GM12864 (cell line): ENCODE results near the gene IFNGR2.
"Not testable (repeated sequence)": the region's sequence is repeated elsewhere in the genome, so short reads cannot be mapped to it uniquely, and the experiment has no call there.

Experiments
- DNase-seq: peaks from one replicate; pipeline ENCODE4 v3.0.0-alpha.2; 2011; ENCODE audit warnings: low read depth
- H3K4me3 ChIP-seq: 2 replicates; pipeline ENCODE4 v1.5.1; 2011; ENCODE audit warnings: mild to moderate bottlenecking, low read depth, low read length, control low read depth
- CTCF ChIP-seq: IDR thresholded peaks from 2 replicates; pipeline ENCODE4 v1.5.1; 2011; ENCODE audit warnings: low read depth, mild to moderate bottlenecking, moderate library complexity, low read length, control low read depth, inconsistent platforms; ENCODE audit errors: missing control alignments

The IFNGR2 gene

GRCh38 chr21:33434770-33435360, 31.7 kb downstream of the IFNGR2 start:
- TF ChIP-seq CTCF: no peak
- peak; percentile 92 for DNase-seq
- H3K4me3 ChIP-seq: no peak overlapping the region

DNA sequence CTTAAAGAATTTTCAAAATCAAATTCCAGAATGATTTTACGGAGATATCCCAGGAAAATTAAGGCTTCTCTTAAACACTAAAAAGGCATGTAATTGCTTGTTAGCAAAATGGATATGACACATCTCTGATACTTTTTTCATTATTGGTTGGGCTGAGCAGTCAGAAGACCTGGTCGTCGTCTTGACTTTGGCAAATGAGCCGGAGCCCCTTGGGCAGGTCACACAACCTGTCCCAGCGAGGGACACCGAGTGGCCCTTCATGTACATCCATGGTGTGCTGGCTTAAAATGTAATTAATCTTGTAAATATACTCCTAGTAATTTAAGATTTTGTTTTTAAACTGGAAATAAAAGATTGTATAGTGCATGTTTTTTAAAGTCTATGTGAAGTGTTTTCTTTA, 33.9 kb downstream of the IFNGR2 start:
- TF ChIP-seq CTCF: no peak
- H3K4me3 ChIP-seq: no peak overlapping the region
- no peak for DNase-seq

- no peak overlapping the region for H3K4me3 ChIP-seq
- no peak for TF ChIP-seq CTCF
- DNase-seq: peak; percentile 52
These were observed 38.6 kb downstream of the IFNGR2 start for GRCh38 chr21:33441489-33442477.

- no peak for TF ChIP-seq CTCF
- no peak for DNase-seq
These were observed 40.0 kb downstream of the IFNGR2 start for GRCh38 chr21:33443194-33443593.

DNA sequence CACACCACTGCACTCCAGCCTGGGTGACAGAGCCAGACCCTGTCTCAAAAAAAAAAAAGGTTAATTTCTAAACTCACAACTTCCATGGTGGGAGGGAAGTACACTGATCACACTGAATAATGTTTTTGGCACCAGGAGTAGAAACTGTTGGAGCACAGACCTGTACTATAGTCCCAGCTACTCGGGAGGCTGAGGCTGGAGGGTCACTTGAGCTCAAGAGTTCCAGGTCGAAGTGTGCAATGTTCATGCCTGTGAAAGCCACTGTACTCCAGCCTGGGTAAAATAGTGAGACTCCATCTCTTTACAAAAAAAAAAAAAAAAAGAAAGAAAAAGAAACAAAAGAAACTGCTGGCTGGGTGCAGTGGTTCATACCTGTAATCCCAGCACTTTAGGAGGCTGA, 41.3 kb downstream of the IFNGR2 start:
- H3K4me3 ChIP-seq: no peak overlapping the region
- DNase-seq: no peak
- no peak for TF ChIP-seq CTCF

More at GRCh38 chr21:33443194-33443593, 40.0 kb downstream of the IFNGR2 start:
- H3K4me3 ChIP-seq: no peak overlapping the region

DNA sequence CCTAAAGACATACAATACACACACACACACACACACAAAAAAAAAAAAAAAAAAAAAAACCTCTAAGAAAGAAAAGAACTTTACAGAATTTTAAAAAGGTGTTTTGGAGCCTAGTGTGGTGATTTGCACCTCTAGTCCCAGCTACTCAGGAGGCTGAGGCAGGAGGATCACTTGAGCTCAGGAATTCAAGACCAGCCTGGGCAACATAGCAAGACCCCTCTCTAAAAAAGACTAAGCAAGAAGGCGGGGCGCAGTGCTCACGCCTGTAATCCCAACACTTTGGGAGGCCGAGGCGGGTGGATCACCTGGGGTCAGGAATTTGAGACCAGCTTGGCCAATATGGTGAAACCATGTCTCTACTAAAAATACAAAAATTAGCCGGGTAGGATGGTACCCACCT, 43.4 kb downstream of the IFNGR2 start:
- H3K4me3 ChIP-seq, DNase-seq: not testable (repeated sequence)

DNA sequence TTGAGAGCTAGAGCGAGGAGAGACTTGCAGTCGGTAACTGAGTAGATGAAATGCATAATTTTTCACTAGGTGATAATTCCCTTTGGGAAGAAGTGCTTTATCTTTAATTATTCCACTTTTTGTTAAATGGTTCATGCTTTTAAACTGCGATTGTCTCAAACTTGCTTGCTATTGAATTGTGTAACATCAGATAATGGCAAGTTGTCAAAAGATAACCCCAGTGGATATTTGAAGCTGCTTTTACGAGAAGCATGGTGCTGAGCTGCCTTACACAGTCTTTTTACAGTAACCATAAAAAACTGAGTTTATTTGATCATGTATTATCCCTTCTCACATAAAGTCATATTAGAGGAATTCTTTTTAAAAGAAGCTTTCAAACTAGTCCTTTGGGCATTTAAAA, 46.4 kb downstream of the IFNGR2 start:
- H3K4me3 ChIP-seq: no peak overlapping the region
- TF ChIP-seq CTCF: no peak
- DNase-seq: no peak
